Peyer's patch (tissue), 4 donors: ENCODE data around the gene MS4A10. TPM values are rescaled to one million over a fixed set of nuclear protein-coding genes. Genes with fewer than 3 reads are reported as not detected.

Experiments used
- DNase-seq, 3 donors: peaks; one replicate each; pipeline ENCODE4 v3.0.0-alpha.2; 2017 to 2019
- H3K27ac ChIP-seq, 4 donors: fragments of 200-600 bp; sonication (generic); one replicate each; pipeline ENCODE4 v1.5.1; 2016 to 2019
- H3K27me3 ChIP-seq, 2 donors: fragments of 200-600 bp; sonication (generic); one replicate each; pipeline ENCODE4 v1.5.1; 2019
- H3K36me3 ChIP-seq, 3 donors: fragments of 200-600 bp; sonication (generic); one replicate each; pipeline ENCODE4 v1.5.1; 2016 to 2019
- H3K4me1 ChIP-seq, 4 donors: fragments of 200-600 bp; sonication (generic); one replicate each; pipeline ENCODE4 v1.5.1; 2016 to 2019
- H3K4me3 ChIP-seq, 4 donors: fragments of 200-600 bp; sonication (generic); 1 replicate in 3 of 4; 2 replicates in 1 of 4; pipeline ENCODE4 v1.5.1; 2016 to 2019; ENCODE audit warnings: mild to moderate bottlenecking in 1 of 4
- H3K9me3 ChIP-seq, 4 donors: fragments of 200-600 bp; sonication (generic); one replicate each; pipeline ENCODE4 v1.5.1; 2016 to 2019; ENCODE audit warnings: mild to moderate bottlenecking in 1 of 4
- POLR2A ChIP-seq, 2 donors: fragments of 450-650 bp; IDR thresholded peaks; one replicate each; pipeline ENCODE4 v1.5.1; 2017; ENCODE audit warnings: antibody characterized with exemption in 2 of 2, mild to moderate bottlenecking in 2 of 2, moderate library complexity in 2 of 2
- total RNA-seq, 4 donors: library from RNA; depleted of rRNA; stranded (reverse); fragments of >200 nt; gene quantifications; one replicate each; pipeline ENCODE4 v1.1.0, GENCODE V29; 2016
- TF ChIP-seq, protein P1 (sequence below), 6 experiments: fragments of 450-650 bp in 4 of 6; fragments of 200-600 bp in 2 of 6; sonication (generic) in 1 of 6; IDR thresholded peaks; one replicate each; pipeline ENCODE4 v1.5.1; 2017 to 2019; ENCODE audit warnings: antibody characterized with exemption in 6 of 6, mild to moderate bottlenecking in 3 of 6, moderate library complexity in 1 of 6

The MS4A10 gene
- total RNA-seq, 4 donors from 2014 or later: 5.0 to 338 (median 221) TPM

DNA sequence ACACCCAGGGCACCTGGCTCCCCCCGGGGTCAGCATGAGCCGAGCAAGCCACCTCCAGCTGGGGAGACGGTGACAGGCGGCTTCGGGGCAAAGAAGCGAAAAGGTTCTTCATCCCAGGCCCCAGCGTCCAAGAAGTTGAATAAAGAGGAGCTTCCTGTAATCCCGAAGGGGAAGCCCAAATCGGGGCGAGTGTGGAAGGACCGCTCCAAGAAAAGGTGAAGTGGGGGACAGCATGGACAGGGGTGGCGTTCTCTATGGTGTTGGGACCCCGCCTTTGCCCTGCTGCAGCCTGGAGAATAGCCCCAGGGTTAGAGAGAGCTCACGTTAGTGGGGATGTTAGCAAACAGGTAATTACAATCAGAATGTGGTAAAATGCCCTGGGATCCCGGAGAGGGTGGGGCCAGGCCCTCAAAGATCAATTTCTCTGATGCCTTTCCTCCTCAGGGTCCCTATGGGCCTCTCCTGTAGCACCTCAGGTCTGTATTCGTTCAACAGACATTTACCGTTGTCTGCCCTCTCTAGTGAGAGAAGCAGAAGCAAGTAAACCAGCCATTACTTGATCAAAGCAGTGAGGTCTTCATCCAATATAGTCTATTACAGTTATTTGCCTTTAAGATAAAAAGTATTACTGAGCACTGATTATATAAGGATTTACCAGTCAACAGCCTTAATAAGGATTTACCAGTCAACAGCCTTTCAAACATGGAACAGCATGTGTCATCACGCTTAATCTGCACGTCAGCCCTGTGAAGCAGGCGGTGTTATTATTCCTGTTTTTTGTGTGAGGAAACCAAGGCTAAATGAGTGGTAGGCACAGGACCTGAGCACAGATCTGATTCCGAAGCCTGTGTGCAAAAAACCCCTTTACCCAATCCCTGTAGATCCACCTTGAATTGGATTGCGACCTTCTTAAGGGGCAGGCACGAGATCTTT lies 57.8 kb downstream of the MS4A10 start:
- peaks cover 0 to 44% (median 12%) of the 10 kb centered on the region in 4 donors for H3K4me1 ChIP-seq
- peaks cover 0 to 3% (median 0%) of the 10 kb centered on the region in 3 donors for H3K36me3 ChIP-seq
- H3K4me3 ChIP-seq: peak overlapping the region; percentile 73 to 85 (median 78)
- H3K9me3 ChIP-seq: no peaks in the 10 kb centered on the region
- TF ChIP-seq POLR2A (IDR thresholded peaks at IDR 0.05): no peak
- TF ChIP-seq, protein P1, sequence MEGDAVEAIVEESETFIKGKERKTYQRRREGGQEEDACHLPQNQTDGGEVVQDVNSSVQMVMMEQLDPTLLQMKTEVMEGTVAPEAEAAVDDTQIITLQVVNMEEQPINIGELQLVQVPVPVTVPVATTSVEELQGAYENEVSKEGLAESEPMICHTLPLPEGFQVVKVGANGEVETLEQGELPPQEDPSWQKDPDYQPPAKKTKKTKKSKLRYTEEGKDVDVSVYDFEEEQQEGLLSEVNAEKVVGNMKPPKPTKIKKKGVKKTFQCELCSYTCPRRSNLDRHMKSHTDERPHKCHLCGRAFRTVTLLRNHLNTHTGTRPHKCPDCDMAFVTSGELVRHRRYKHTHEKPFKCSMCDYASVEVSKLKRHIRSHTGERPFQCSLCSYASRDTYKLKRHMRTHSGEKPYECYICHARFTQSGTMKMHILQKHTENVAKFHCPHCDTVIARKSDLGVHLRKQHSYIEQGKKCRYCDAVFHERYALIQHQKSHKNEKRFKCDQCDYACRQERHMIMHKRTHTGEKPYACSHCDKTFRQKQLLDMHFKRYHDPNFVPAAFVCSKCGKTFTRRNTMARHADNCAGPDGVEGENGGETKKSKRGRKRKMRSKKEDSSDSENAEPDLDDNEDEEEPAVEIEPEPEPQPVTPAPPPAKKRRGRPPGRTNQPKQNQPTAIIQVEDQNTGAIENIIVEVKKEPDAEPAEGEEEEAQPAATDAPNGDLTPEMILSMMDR (IDR thresholded peaks at IDR 0.05): no peak
- peak in 1 of 3 donors; percentile 57 for DNase-seq
- H3K27ac ChIP-seq: peak overlapping the region; percentile 15 to 74 (median 52)
- no peaks in the 10 kb centered on the region for H3K27me3 ChIP-seq

DNA sequence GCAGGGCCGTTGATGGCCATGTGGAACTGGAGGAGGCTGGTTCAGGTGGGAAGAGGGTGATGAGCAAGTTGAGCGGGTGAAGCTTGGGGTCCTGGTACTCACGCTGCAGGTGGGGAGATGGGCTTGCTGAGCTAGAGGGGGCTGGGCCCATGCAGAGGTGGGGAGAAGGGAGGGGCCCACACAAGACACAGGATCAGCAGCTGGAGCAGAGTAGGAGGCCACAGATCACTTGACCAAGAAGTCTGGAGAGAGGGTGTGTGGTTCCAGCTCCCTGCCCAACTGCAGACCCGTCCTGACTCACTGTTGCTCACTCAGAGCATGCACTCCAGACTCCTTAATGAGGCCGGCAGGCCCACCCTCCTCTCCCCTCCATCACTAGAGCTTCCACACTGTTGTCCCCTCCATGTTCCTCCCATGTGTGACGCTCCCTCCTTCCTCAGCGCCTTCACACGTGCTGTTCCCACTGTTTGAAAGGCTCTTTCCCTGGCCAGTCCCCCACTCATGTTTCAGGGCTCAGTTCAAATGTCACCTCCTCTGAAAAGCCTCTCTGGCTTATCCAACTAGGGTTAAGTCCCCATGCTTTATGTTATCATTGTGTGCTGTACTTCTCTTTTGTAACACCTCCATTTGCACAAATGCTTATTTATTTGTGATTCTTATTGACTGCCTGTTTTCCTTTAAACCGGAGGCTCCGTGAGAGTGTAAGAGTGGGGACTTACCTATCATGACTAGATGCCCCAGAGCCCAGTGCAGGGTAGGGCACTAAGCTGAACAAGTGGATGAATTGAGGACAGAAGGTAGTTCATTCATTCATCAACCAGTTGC lies 59.1 kb downstream of the MS4A10 start:
- Histone ChIP-seq H3K36me3 (peaks cover 0 to 14% (median 0%) of the 10 kb centered on the region in 3 donors), H3K4me1 (peaks cover 0 to 44% (median 12%) of the 10 kb centered on the region in 4 donors), H3K4me3 (peak overlapping the region in 2 of 4 donors; percentile 73 to 82), H3K9me3 (no peaks in the 10 kb centered on the region), H3K27me3 (no peaks in the 10 kb centered on the region), H3K27ac (no peak overlapping the region)
- TF ChIP-seq, protein P1 (IDR thresholded peaks at IDR 0.05): no peak
- TF ChIP-seq POLR2A (IDR thresholded peaks at IDR 0.05): no peak
- no peak for DNase-seq

GRCh38 chr11:60844870-60845221 lies 59.7 kb downstream of the MS4A10 start:
- H3K27ac ChIP-seq: no peak overlapping the region
- H3K4me1 ChIP-seq: peaks cover 0 to 44% (median 12%) of the 10 kb centered on the region in 4 donors

DNA sequence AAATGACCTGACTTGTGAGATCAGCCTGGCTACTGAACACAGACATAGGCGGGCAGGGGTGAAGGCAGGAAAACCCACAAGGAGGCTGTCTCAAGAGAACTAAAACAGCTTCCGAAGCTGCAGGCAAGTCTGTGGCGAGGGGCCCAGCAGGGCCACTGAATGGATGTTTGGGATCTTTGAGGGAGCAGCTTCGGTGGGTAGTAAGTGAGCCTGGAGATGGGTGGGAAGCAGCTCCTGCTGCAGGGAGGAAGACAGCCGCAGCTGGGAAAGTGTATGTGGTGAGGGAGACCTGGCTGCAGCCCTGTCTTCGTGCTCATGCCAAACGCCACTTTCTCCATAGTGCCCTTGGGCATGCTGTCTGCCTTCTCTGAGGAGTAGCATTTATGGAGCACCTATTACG lies 60.2 kb downstream of the MS4A10 start:
- Histone ChIP-seq H3K27me3 (no peaks in the 10 kb centered on the region), H3K9me3 (no peaks in the 10 kb centered on the region), H3K4me3 (no peak overlapping the region), H3K4me1 (peaks cover 0 to 44% (median 12%) of the 10 kb centered on the region in 4 donors), H3K27ac (no peak overlapping the region), H3K36me3 (peaks cover 0 to 25% (median 0%) of the 10 kb centered on the region in 3 donors)
- TF ChIP-seq, protein P1 (IDR thresholded peaks at IDR 0.05): no peak
- TF ChIP-seq POLR2A (IDR thresholded peaks at IDR 0.05): no peak
- DNase-seq: no peak

More at GRCh38 chr11:60844870-60845221, 59.7 kb downstream of the MS4A10 start:
- DNase-seq: no peak
- Histone ChIP-seq H3K4me3 (no peak overlapping the region), H3K36me3 (peaks cover 0 to 20% (median 0%) of the 10 kb centered on the region in 3 donors), H3K9me3 (no peaks in the 10 kb centered on the region), H3K27me3 (no peaks in the 10 kb centered on the region)
- TF ChIP-seq, protein P1 (IDR thresholded peaks at IDR 0.05): no peak
- TF ChIP-seq POLR2A (IDR thresholded peaks at IDR 0.05): no peak

DNA sequence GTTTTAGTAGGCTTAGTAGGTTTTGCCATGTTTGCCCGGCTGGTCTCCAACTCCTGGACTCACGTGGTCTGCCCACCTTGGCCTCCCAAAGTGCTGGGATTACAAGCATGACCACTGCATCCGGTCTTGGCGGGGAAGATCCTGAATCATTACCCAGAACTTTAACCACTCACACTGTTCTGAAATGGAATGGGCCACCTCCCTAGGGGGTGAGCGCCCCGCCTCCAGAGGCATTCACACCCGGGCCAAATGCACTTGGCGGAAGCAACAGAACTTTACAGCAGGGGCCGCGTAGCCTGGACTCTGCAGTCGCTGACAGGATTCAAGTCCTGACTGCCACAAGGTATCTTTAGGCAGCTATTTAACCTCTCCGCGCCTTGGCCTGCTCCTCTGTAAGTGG lies 62.1 kb downstream of the MS4A10 start:
- Histone ChIP-seq H3K36me3 (peaks cover 0 to 29% (median 0%) of the 10 kb centered on the region in 3 donors), H3K27ac (no peak overlapping the region), H3K4me3 (no peak overlapping the region), H3K27me3 (no peaks in the 10 kb centered on the region), H3K9me3 (no peaks in the 10 kb centered on the region), H3K4me1 (peaks cover 0 to 36% (median 8%) of the 10 kb centered on the region in 4 donors)
- TF ChIP-seq POLR2A (IDR thresholded peaks at IDR 0.05): no peak
- TF ChIP-seq, protein P1 (IDR thresholded peaks at IDR 0.05): no peak
- DNase-seq: no peak
